ENCODE data around the gene TMEM219. TPM values are rescaled to one million over a fixed set of nuclear protein-coding genes. Genes with fewer than 3 reads are reported as not detected.
A peak's percentile ranks its signal among the peaks of the same experiment; 100 is the strongest.

The TMEM219 gene
- total and polyA plus RNA-seq, 9 of the 15 experiments (the other 6 are each of a cell fraction or from before 2014, with no cell fraction given), result 35.3 to 62.8 (median 55.5) TPM

DNA sequence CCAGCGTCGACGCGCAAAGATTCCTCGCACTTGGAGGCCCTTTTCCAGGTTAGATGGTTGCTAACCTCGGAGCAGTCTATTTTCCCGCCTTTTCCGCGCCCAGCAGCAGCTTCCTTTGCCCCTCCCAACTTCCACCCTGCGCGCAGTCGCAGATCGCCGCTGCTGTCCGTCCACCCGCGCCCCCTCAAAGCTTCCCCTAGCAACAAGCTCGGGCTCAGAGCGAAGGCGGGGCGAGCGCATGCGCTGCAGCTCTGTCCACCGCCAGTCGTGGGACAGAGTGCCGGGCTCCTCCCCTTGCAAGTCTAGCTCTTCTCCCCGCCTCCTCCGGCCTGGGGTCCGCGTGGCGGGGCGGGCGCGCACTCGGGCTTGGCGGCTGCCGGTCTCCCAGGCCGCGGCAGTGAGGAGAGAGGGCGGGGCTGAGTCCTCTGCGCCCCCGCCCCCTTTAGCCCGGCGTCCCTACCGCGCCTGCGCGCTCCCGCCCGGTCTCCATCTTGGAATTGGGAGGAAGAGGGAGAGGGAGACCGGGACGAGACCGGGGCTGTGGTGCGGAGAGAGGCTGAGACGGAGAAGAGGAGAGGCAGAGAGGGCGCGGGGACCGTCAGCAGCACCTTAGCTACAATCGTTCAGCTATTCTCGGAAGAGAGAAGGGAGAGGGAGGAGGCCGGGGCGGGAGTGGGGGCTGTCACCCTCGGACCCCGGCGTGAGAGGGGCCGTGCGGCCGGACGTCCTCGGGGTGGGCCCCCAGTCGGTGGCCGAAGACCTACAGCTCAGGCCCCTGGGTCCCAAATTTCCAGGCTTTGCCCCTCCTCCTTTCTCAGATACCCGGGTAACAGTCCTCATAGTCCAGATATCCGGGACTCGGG lies 11.7 kb downstream of the TMEM219 start, which contains the start of gene TAOK2 (continued):
- no peak; the same call in 1 of the 2 replicates for TF ChIP-seq STAT6 (CRISPR knock-in tag; IDR thresholded peaks at IDR 0.05)
- no peak for TF ChIP-seq ZNF24 (IDR thresholded peaks at IDR 0.05)
- no peak for TF ChIP-seq HMG20B (CRISPR knock-in tag; IDR thresholded peaks at IDR 0.05)
- TF ChIP-seq MED1 (CRISPR knock-in tag; IDR thresholded peaks at IDR 0.05; ENCODE audit: borderline replicate concordance), result no peak
- TF ChIP-seq, protein P1, sequence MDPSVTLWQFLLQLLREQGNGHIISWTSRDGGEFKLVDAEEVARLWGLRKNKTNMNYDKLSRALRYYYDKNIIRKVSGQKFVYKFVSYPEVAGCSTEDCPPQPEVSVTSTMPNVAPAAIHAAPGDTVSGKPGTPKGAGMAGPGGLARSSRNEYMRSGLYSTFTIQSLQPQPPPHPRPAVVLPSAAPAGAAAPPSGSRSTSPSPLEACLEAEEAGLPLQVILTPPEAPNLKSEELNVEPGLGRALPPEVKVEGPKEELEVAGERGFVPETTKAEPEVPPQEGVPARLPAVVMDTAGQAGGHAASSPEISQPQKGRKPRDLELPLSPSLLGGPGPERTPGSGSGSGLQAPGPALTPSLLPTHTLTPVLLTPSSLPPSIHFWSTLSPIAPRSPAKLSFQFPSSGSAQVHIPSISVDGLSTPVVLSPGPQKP (CRISPR knock-in tag; IDR thresholded peaks at IDR 0.05), result no peak
- no peak for TF ChIP-seq ZNF41 (CRISPR knock-in tag; conservative IDR thresholded peaks at IDR 0.05)
- TF ChIP-seq CEBPG (CRISPR knock-in tag; IDR thresholded peaks at IDR 0.05), result no peak
- TF ChIP-seq CEBPG (tag; conservative IDR thresholded peaks at IDR 0.05 in 1 of 2, IDR thresholded peaks at IDR 0.05 in 1 of 2), result no peak
- TF ChIP-seq KDM4B (IDR thresholded peaks at IDR 0.05; ENCODE audit: borderline replicate concordance in 2 of 2, low read depth in 1 of 2), result peak in 1 of 2 experiments; percentile 83; a peak in 1 of 4 replicates
- no peak; a peak in 1 of 4 replicates for TF ChIP-seq BCLAF1 (IDR thresholded peaks at IDR 0.05; ENCODE audit: borderline replicate concordance in 1 of 2, control insufficient read depth in 1 of 2, low read depth in 2 of 2, low read length in 1 of 2)
- no peak for TF ChIP-seq IRF2 (CRISPR knock-in tag; IDR thresholded peaks at IDR 0.05)
- no peak for TF ChIP-seq CEBPZ (IDR thresholded peaks at IDR 0.05; ENCODE audit: borderline replicate concordance, low read depth, low read length)
- TF ChIP-seq XRCC3 (IDR thresholded peaks at IDR 0.05), result no peak
- no peak for TF ChIP-seq ZNF253 (CRISPR knock-in tag; conservative IDR thresholded peaks at IDR 0.05)
- TF ChIP-seq EZH2 (IDR thresholded peaks at IDR 0.05; ENCODE audit: borderline replicate concordance, low read depth, low read length), result no peak
